Caki2 (cell line): ENCODE data around the gene SIGLEC9. TPM values are rescaled to one million over a fixed set of nuclear protein-coding genes. Genes with fewer than 3 reads are reported as not detected.

Experiments
- DNase-seq: peaks from one replicate; pipeline ENCODE4 v3.0.0-alpha.2; 2015; ENCODE audit warnings: low read depth
- in situ Hi-C: cut with HindIII; loops from 2 replicates; pipeline ENCODE4 v1.10.0; 2016; ENCODE audit warnings: low sequenced_read_pairs, low pct_unique_long_range_greater_than_20kb, mixed read lengths
- total RNA-seq: library from RNA; depleted of rRNA; stranded (reverse); fragments of >200 nt; shearing (Covaris generic); gene quantifications from 2 replicates; pipeline ENCODE4 v1.2.3, GENCODE V29; 2014; ENCODE audit warnings: low replicate concordance; rRNA removed

SIGLEC9 gene
- total RNA-seq: 1.5 TPM in 1 of 2 replicates, not detected in the other

DNA sequence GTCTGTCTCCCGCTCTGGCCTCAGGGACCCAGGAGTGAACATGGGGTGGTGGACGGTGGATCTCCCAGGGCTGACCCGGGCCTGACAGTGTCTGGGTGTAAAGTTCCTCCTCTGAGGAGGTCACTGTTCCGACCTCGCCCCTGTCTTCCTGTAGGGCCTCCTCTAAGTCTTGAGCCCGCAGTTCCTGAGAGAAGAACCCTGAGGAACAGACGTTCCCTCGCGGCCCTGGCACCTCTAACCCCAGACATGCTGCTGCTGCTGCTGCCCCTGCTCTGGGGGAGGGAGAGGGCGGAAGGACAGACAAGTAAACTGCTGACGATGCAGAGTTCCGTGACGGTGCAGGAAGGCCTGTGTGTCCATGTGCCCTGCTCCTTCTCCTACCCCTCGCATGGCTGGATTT lies at the start of gene SIGLEC9:
Gene SIGLEC9 (plus strand): TSS at position 178 of the 400 bp plus-strand sequence. CDS start 69 bp downstream, at position 247.
- DNase-seq: no peak
- in situ Hi-C loops: no loop called here

DNA sequence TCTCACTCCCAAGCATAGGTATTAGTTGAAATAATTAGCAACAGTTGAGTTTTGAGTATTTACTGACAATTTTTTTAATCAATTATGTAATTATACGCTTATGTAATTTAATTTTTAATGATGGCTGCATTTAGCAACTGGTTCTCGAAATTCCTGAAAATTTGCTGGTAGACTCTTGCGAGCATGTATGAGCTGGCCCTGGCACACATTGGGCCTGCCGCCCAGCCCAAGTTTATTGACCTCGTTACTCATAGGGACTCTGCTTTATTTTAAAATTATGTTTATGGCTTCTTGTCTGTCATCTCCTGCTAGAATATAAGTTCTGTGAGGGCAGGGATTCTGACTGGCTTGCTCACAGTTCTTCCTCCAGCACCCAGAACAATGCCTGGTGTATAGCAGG lies 48.7 kb upstream of the SIGLEC9 start:
- DNase-seq: no peak
- in situ Hi-C loops: no loop called here

DNA sequence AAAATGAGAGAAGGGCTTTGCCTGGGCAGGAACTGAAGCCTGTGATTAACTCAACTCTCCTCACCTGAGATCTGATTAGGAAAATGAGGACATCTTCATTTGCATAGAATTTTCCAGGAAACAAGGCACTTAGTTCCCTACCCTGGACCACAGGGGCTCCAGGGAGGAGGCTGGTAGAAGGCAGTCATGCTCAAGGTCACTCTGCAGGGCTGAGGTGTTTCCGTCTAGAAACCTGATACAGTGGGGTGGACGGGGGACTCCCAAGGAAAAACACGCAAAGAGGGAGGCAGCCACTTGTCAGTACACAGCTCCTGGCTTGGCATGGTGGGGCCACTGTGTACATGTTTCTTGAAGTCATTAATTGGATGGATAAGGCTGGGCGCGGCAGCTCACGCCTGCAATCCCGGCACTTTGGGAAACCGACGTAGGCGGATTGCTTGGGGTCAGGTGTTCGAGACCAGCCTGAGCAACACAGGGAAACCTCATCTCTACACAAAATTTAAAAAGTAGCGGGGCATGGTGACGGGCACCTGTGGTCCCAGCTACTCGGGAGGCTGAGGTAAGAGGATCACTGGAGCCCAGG lies 48.0 kb upstream of the SIGLEC9 start:
- in situ Hi-C loops: no loop called here
- no peak for DNase-seq

DNA sequence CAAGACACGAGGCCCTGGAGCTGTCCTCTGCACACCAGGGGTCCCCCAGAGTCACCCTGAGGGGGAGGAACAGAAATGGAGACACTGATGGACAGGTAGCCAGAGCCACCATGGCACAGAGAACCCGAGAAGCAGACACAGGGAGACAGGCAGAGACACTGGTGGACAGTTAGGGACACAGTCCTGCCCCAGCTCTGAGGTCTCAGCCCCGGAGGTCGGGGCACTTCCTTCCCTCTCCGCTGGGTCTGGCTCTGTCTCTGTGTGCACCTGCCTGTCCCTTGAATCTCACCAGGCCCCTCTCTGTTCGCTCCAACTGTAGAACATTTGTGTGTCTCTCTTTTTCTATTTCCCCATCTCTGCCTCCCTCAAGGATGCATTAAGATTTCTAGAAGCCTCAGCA lies 46.6 kb upstream of the SIGLEC9 start:
- DNase-seq: no peak
- in situ Hi-C loops: no loop called here

DNA sequence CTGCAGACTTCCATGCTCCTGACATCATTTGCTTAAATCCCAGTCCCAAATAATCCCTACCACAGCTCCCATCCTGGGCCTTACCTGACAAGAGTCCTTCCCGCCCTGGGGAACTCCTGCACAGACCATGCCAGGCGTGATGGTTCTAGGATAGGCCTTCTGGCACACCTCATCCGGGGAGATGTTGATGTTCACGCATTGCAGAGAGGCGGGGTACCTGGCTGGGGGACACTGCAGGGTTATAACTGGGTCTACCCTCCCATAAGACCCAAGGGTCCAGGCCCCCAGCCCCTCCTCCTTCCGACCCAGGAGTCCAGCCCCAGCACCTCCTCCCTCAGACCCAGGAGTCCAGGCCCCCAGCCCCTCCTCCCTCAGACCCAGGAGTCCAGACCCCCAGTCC lies 46.0 kb upstream of the SIGLEC9 start:
- DNase-seq: no peak
- in situ Hi-C loops: no loop called here

DNA sequence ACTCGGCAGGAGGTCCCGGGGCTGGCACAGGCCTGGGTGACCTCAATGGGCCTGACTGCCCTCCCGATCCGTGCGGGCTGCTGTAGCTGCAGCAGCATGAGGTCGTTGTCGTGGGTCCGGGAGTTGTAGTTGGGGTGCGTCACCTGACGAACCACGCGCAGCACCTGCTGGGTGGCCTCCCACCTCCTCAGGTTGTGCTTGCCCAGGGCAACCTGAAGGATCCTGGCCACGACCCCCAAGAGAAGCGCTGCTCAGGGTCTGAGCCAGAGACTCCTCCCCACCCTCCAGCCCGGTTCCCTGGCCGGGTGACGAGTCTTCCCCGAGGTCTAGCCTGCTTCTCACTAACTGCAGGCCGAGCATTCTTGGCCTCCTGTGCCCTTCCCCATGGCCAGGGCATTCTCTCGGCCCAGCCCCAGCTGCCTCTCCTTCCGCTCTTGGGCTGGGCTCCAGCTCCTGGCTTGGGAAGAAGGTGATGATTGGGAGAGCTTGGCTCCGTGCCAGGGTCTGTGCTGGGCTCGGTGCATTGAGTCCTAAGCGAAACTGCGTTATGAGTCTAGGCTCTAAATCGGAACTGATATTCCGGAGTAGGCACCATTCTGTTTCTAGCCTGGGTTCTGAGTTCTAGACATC lies 45.1 kb upstream of the SIGLEC9 start:
- in situ Hi-C loops: no loop called here
- DNase-seq: no peak

DNA sequence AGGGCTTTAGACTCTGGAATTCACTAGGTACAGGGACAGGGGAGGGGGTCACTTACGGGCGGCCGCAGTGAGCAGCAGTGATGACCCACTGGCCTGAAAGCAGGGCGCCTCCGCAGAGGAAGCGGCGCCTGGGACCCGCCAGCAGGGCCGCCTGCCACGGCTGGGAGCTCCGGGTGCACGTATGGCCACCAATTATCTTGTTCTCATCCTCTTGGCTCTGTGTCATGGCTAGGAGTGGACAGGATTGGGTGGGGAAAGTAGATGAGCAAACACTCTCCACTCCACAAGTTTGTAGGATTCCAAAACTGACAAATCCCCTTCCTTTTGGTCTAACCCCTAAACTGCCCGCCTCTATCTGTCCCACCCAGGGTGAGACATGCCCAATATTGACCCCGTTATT lies 43.2 kb upstream of the SIGLEC9 start:
- no peak for DNase-seq
- in situ Hi-C loops: no loop called here

DNA sequence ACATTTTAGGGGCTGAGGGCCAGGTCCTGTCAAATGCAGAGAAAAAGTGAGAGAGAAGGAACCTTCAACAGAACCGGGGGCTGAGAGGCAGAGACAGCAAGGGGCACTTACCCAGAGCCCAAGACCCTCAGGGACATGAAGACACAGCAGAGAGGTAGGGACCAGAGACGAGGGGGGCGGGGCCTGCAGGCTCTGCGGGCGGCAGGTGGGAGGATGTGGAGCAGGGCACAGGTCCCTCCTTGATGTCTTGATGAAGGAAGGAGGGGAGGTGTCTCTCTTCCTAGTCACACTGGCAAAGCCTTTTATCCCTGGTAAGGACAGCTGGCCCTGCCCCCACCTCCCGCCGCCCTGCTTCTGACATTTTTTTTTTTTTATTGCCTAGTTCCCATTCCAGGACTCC lies 42.1 kb upstream of the SIGLEC9 start, which contains the start of gene KLK14:
Gene KLK14 (minus strand): TSS at position 277 of the 400 bp plus-strand sequence. CDS start 273 bp downstream, at position 4.
- DNase-seq: no peak
- in situ Hi-C loops: no loop called here

DNA sequence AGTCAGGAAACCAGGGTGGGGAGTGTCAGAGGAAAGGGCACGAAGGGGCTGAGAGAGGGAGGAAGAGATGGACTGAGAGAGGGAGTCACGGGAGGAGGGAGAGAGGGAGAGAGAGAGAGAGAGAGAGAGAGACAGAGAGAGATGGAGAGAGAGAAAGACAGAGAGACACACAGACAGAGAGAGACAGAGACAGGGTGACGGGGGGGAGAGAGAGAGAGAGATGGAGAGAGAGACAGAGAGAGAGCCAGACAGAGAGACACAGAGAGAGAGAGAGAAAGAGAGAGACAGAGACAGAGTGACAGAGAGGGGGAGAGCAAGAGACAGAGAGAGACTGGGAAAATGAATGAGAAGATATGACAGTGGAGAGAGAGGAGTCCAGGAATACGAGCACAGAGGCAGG lies 41.5 kb upstream of the SIGLEC9 start:
- in situ Hi-C loops: no loop called here
- DNase-seq: no peak

DNA sequence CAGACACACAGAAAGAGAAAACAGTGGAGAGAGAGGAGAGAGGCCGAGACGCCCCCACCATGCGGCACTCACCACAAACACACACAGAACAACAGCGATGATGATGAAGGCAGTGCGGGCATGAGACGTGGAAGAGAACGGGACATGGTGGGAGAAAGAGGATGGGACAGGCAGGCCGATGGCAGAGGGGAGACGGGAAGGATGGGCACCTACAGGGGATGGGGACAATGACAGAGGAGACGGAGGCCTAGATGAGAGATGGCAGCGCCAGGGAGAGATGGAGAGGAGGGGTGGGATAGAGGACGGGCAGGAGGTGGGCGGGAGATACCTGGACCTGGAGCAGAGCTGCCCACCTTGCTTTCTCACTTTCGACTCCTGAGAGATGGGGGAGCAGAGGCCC lies 40.9 kb upstream of the SIGLEC9 start:
- DNase-seq: no peak

DNA sequence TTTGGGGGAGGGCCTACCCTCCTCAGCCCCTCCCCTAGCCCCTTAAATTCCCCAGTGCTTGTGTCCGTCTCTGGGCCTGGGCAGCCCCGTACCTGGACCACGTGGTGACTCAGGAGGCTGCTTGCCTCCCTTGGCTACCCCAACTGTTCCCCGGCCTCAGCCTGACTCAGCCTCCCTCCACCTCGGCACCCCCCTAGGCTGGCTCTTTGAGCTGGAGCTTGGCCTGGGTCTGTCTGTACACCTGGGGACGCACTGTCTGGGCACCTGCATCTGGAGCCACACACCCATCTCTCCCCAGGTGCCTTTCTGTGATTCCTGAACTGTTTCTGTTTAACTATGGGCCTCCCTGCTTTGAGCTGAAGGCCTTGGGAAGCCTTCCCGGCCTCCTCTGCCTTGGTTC lies 40.2 kb upstream of the SIGLEC9 start:
- in situ Hi-C loops: no loop called here

More for the DNA sequence above, 40.9 kb upstream of the SIGLEC9 start:
- in situ Hi-C loops: no loop called here

DNA sequence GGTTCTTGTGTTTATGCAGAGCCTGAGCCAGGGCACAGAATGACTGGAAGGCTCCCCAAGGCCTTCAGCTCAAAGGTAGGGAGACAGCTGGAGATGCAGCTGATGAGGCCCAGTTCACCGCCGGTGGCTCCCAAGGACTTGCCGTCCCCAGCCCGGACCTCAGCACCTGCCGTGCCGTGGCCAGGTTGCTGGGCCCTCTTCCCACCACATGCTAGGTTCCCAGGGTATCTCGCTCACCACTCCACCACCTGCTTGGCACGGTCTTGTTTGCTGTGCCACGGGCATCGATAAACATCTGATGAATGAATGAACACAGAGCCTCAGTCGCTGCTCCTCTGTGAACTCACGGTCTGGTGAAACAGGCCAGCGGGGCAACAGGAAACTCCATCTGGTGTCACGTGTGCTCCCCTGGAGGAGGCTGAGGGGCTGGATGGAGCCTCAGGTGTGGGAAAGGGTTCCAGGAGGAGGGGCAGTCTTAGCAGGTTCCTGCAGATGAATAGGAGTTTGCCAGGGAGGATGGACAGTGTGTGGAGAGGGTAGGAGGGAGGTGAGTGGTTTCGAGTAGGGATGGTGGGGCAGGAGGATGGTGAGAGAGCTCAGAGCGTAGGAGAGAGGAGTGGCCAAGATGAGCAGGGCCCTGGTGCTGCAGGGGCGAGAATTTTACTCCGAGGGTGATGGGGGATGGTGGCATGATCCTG lies 38.4 kb upstream of the SIGLEC9 start:
- in situ Hi-C loops: no loop called here
- no peak for DNase-seq

More for the DNA sequence above, 40.2 kb upstream of the SIGLEC9 start:
- DNase-seq: no peak

DNA sequence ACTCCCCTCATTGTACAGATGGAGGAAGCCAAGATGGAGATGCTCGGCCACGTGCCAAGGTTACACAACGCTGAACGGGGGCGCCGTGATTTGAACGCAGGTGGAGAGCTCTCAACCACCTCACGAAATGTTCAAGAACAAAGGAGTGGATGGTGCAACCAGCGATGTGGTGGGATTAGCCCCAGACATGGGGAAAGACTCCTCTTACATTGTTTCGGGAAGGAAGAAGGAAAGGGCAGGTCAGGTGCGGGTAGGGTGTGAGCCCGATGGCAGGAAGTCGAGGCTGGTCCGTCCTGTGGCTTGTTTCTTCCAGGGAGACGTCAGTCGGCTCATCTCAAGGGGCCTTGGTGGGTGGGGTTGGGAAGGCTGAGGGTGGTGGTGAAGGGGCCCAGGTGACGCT lies 34.9 kb upstream of the SIGLEC9 start:
- in situ Hi-C loops: no loop called here
- no peak for DNase-seq

DNA sequence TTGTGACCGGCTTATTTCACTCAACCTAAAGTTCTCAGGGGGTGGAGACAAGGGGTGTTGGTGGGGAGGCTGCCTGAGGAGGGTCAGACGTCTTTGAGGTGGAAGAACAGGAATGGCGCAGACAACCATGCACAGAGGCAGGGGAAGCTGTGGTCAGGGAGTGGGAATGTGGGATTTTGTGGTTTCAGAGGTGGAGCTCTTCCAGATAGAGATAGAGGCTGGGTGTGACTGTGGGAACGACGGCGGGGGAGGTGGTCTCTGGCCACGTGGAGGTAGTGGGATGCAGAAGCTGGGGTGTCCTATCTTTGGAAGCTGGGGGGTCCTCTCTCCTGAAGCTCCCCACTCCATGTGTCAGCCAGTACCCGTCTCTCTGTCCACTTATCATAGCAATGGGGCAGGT lies 34.2 kb upstream of the SIGLEC9 start:
- in situ Hi-C loops: no loop called here
- DNase-seq: no peak

DNA sequence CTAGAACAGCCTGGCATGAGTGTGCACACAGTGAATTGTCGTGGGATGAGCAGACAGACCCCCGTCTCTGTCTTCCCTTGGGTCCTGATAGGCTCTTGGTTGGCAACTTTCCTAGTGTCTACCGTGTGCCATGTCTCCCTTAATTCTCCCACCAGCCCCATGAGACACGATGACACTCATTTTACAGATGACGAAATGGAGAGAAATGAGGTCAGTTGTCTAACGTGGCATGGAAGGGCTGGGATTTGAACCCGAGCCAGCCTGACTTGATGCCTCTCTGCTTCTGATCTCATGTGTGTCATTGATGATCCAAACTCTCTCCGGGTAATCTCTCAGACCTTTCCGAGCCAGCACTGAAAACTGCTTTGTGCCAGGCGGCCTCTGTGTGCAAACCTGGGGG lies 33.6 kb upstream of the SIGLEC9 start:
- DNase-seq: no peak
- in situ Hi-C loops: no loop called here

DNA sequence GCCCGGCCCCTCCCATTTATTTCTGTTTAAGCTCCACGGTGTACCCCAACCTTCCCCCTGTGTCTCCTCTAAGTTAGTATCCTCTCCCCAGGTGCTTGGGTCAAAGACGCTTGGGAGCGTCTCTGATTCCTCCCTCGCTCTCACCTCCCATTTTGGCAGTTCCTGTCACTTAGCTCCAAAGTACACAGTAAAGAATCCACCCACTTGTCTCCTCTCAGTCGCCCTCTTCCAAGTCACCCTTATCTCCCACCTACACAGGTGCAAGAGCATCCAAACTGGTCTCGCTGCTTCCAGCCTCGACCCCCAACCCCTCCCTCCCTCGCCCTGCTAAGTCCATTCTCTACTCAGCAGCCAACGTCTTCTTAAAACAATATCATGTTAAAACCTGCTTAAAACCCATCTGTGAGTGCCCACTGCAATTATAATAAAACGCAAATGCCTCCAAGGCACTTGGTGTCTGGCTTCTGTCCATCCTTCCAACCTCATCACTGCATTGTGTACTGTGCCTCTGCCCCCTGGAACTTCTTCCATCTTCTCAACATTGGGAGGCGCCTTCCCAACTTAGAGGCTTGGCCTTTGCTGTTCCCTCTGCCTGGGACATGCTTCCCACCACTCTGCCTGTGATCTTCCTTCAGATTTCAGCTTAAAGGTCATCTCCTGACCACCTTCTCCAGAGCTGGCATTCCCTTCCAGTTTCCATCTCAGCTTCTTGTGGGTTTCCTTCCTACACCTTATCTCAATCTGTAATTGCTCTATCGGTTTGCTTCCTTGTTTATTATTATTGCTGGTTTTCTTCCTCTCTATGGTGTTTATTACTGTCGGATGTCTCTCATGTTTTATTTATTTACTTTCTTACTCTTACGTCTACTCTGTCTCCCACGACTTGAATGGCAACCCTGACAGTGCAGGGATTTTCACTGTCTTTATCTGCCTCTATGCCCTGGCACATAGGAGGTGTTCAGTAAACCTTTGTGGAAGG lies 32.5 kb upstream of the SIGLEC9 start:
- in situ Hi-C loops: no loop called here

DNA sequence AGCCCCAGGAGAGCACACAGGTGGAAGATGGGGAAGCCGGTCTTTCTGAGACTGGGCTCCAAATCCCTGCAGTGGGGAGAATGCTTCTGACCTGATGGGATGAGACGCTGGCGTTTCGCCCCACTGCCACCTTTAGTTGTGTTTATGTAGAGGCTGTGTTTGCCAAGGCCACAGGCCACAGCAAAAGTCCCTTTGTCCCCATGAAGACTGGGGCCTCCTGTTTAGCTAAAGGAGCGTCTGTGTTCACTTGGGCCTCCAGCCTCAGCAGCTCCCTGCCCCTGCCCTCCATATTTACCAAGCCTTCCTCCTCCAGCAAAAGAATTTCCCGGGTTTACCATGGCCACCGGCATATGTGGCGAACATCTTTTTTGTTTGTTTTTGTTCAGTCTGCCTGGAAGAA lies 31.6 kb upstream of the SIGLEC9 start:
- in situ Hi-C loops: no loop called here
- DNase-seq: no peak

More for the DNA sequence above, 32.5 kb upstream of the SIGLEC9 start:
- no peak for DNase-seq

DNA sequence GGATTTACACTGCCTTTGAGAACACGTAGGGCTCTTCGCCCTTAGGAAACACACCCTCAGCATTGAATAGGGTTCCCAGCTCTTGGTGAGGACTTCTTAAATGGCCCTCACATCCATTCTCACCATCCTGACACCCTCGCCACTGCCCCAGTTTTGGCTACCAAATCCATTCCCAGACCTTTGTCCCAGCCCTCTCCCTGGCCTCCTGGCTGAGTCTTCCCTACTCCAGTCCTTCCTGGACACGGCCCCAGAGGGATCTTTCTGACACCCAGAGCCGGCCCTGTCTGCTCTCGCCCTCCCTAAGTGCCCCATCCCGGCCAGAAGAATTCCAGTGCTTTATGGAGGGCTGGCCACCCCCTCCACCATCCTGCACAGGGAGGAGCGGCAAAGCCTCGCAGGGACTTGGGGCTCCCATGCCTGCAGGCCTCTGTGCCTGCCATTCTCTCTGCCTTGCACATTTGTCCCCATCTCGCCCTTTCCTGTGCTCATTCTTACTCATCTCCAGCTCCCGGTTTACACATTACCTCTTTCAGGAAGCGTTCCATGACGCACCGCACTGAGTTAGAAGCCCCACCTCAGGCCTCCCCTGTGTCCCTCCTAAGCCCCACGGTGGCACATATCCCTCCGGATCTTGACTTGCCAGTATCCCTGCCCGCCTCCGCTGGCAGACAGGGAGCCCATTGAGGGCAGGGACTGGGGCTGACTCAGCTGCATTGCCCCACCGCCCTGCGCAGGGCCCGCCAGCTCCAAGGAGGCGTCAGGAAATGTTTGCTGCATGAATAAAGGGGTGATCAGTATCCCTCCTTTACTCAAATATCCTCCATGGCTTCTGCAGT lies 31.0 kb upstream of the SIGLEC9 start:
- in situ Hi-C loops: no loop called here
- DNase-seq: no peak
